GM13977 (cell line): ENCODE results near the gene INSC.

Source experiments
- DNase-seq: peaks from one replicate; pipeline ENCODE4 v3.0.0; 2012; ENCODE audit warnings: low spot score
- in situ Hi-C: fragments of 300-500 bp; cut with MboI; formaldehyde crosslinking; loops from one replicate; pipeline ENCODE4 v1.12.0; 2022; ENCODE audit warnings: low sequenced_read_pairs, low pct_unique_long_range_greater_than_20kb, mixed read lengths, inconsistent platforms; ENCODE audit not compliant: unreplicated experiment
- TF ChIP-seq, protein P1 (sequence below): IDR thresholded peaks from 2 replicates; pipeline ENCODE4 v1.5.1; 2012; ENCODE audit warnings: mild to moderate bottlenecking, control low read depth; ENCODE audit not compliant: insufficient read depth; ENCODE audit errors: extremely low read depth, missing control alignments

Gene INSC

GRCh38 chr11:15145151-15145550 lies 30.4 kb downstream of the INSC start:
- TF ChIP-seq, protein P1, sequence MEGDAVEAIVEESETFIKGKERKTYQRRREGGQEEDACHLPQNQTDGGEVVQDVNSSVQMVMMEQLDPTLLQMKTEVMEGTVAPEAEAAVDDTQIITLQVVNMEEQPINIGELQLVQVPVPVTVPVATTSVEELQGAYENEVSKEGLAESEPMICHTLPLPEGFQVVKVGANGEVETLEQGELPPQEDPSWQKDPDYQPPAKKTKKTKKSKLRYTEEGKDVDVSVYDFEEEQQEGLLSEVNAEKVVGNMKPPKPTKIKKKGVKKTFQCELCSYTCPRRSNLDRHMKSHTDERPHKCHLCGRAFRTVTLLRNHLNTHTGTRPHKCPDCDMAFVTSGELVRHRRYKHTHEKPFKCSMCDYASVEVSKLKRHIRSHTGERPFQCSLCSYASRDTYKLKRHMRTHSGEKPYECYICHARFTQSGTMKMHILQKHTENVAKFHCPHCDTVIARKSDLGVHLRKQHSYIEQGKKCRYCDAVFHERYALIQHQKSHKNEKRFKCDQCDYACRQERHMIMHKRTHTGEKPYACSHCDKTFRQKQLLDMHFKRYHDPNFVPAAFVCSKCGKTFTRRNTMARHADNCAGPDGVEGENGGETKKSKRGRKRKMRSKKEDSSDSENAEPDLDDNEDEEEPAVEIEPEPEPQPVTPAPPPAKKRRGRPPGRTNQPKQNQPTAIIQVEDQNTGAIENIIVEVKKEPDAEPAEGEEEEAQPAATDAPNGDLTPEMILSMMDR = no peak
- in situ Hi-C loops = no loop called here
- no peak for DNase-seq

- no peak for DNase-seq
- TF ChIP-seq, protein P1 = no peak
- in situ Hi-C loops = no loop called here
These were observed 30.9 kb downstream of the INSC start for GRCh38 chr11:15145615-15146014.

- no peak for DNase-seq
- in situ Hi-C loops = no loop called here
- TF ChIP-seq, protein P1 = no peak
These were observed 31.7 kb downstream of the INSC start for GRCh38 chr11:15146271-15147003.

- in situ Hi-C loops = no loop called here
- no peak for DNase-seq
- TF ChIP-seq, protein P1 = no peak
These were observed 33.4 kb downstream of the INSC start for GRCh38 chr11:15148169-15148568.

- TF ChIP-seq, protein P1 = no peak
- in situ Hi-C loops = no loop called here
- no peak for DNase-seq
These were observed 34.3 kb downstream of the INSC start for GRCh38 chr11:15149050-15149449.

GRCh38 chr11:15150507-15150906 lies 35.8 kb downstream of the INSC start:
- no peak for DNase-seq
- TF ChIP-seq, protein P1 = no peak
- in situ Hi-C loops = no loop called here
